Subcutaneous abdominal adipose tissue (tissue), 5 donors: Measurements from ENCODE around the gene CCNK.

Experiments
- H3K27ac ChIP-seq: one replicate; pipeline ENCODE4 v1.7.0; 2013; ENCODE audit warnings: low read depth, mild to moderate bottlenecking, inconsistent platforms, low read length, moderate library complexity
- H3K27me3 ChIP-seq, 5 donors: one replicate each; pipeline ENCODE4 v1.7.0; 2013; ENCODE audit warnings: low read length in 5 of 5, inconsistent platforms in 1 of 5; ENCODE audit not compliant: control insufficient read depth in 5 of 5, insufficient read depth in 4 of 5
- H3K36me3 ChIP-seq, 5 donors: one replicate each; pipeline ENCODE4 v1.7.0; 2013; ENCODE audit warnings: low read length in 5 of 5; ENCODE audit not compliant: control insufficient read depth in 5 of 5, insufficient read depth in 5 of 5
- H3K4me1 ChIP-seq, 5 donors: one replicate each; pipeline ENCODE4 v1.7.0; 2013; ENCODE audit warnings: low read length in 5 of 5, mild to moderate bottlenecking in 3 of 5, moderate library complexity in 1 of 5; ENCODE audit not compliant: control insufficient read depth in 5 of 5, insufficient read depth in 5 of 5
- H3K4me3 ChIP-seq, 5 donors: one replicate each; pipeline ENCODE4 v1.7.0; 2013; ENCODE audit warnings: low read length in 5 of 5, low read depth in 1 of 5
- H3K9ac ChIP-seq, 5 donors: one replicate each; pipeline ENCODE4 v1.7.0; 2013; ENCODE audit warnings: low read length in 5 of 5, mild to moderate bottlenecking in 4 of 5, moderate library complexity in 3 of 5
- H3K9me3 ChIP-seq, 5 donors: one replicate each; pipeline ENCODE4 v1.7.0; 2013; ENCODE audit warnings: low read length in 5 of 5; ENCODE audit not compliant: control insufficient read depth in 5 of 5
- donor health status: healthy.
- donor health status: healthy.
- donor health status: healthy.
- donor health status: healthy.
- donor health status: healthy.

CCNK gene

GRCh38 chr14:99463974-99464373 lies 17.2 kb upstream of the CCNK start:
- Histone ChIP-seq H3K9ac (no peak overlapping the region), H3K36me3 (peaks cover 15 to 55% (median 51%) of the 10 kb centered on the region in 5 donors), H3K27me3 (no peaks in the 10 kb centered on the region), H3K9me3 (no peaks in the 10 kb centered on the region), H3K27ac (no peak overlapping the region), H3K4me3 (no peak overlapping the region), H3K4me1 (peaks cover 0 to 15% (median 4%) of the 10 kb centered on the region in 5 donors)

- peaks cover 13 to 50% (median 45%) of the 10 kb centered on the region in 5 donors for H3K36me3 ChIP-seq
- H3K9ac ChIP-seq, result no peak overlapping the region
These were observed 15.9 kb upstream of the CCNK start for GRCh38 chr14:99465288-99465687.

GRCh38 chr14:99466758-99467157 lies 14.5 kb upstream of the CCNK start:
- Histone ChIP-seq H3K36me3 (peaks cover 7 to 38% (median 35%) of the 10 kb centered on the region in 5 donors), H3K4me3 (no peak overlapping the region), H3K9me3 (no peaks in the 10 kb centered on the region), H3K9ac (no peak overlapping the region), H3K27ac (no peak overlapping the region), H3K4me1 (peaks cover 0 to 15% (median 4%) of the 10 kb centered on the region in 5 donors), H3K27me3 (no peaks in the 10 kb centered on the region)

More at GRCh38 chr14:99465288-99465687, 15.9 kb upstream of the CCNK start:
- no peaks in the 10 kb centered on the region for H3K9me3 ChIP-seq
- no peak overlapping the region for H3K27ac ChIP-seq
- no peak overlapping the region for H3K4me3 ChIP-seq
- H3K4me1 ChIP-seq, result peaks cover 0 to 15% (median 4%) of the 10 kb centered on the region in 5 donors
- no peaks in the 10 kb centered on the region for H3K27me3 ChIP-seq

GRCh38 chr14:99467336-99468078 lies 13.7 kb upstream of the CCNK start:
- H3K9ac ChIP-seq, result no peak overlapping the region
- H3K4me1 ChIP-seq, result peaks cover 0 to 15% (median 4%) of the 10 kb centered on the region in 5 donors
- no peak overlapping the region for H3K4me3 ChIP-seq
- no peaks in the 10 kb centered on the region for H3K27me3 ChIP-seq
- H3K27ac ChIP-seq, result no peak overlapping the region
- H3K36me3 ChIP-seq, result peaks cover 5 to 30% (median 28%) of the 10 kb centered on the region in 5 donors
- no peaks in the 10 kb centered on the region for H3K9me3 ChIP-seq

GRCh38 chr14:99468081-99468480 lies 13.1 kb upstream of the CCNK start:
- H3K4me1 ChIP-seq, result peaks cover 0 to 15% (median 4%) of the 10 kb centered on the region in 5 donors
- H3K4me3 ChIP-seq, result no peak overlapping the region
- H3K36me3 ChIP-seq, result peaks cover 0 to 25% (median 23%) of the 10 kb centered on the region in 5 donors
- H3K27me3 ChIP-seq, result no peaks in the 10 kb centered on the region
- H3K27ac ChIP-seq, result no peak overlapping the region
- H3K9me3 ChIP-seq, result no peaks in the 10 kb centered on the region
- no peak overlapping the region for H3K9ac ChIP-seq

- no peak overlapping the region for H3K4me3 ChIP-seq
- peaks cover 0 to 16% (median 15%) of the 10 kb centered on the region in 5 donors for H3K36me3 ChIP-seq
- H3K9ac ChIP-seq, result no peak overlapping the region
- H3K27ac ChIP-seq, result no peak overlapping the region
- H3K9me3 ChIP-seq, result no peaks in the 10 kb centered on the region
- H3K27me3 ChIP-seq, result no peaks in the 10 kb centered on the region
- peaks cover 0 to 15% (median 4%) of the 10 kb centered on the region in 5 donors for H3K4me1 ChIP-seq
These were observed 12.2 kb upstream of the CCNK start for GRCh38 chr14:99468836-99469592.

GRCh38 chr14:99471731-99472130 lies 9.5 kb upstream of the CCNK start:
- Histone ChIP-seq H3K27ac (no peak overlapping the region), H3K9me3 (no peaks in the 10 kb centered on the region), H3K4me1 (peaks cover 2 to 15% (median 8%) of the 10 kb centered on the region in 5 donors), H3K36me3 (no peaks in the 10 kb centered on the region), H3K27me3 (no peaks in the 10 kb centered on the region), H3K4me3 (no peak overlapping the region), H3K9ac (no peak overlapping the region)

GRCh38 chr14:99472937-99473336 lies 8.3 kb upstream of the CCNK start:
- Histone ChIP-seq H3K27me3 (no peaks in the 10 kb centered on the region), H3K4me1 (peaks cover 2 to 10% (median 7%) of the 10 kb centered on the region in 5 donors), H3K36me3 (no peaks in the 10 kb centered on the region), H3K9ac (no peak overlapping the region), H3K27ac (no peak overlapping the region), H3K4me3 (no peak overlapping the region), H3K9me3 (no peaks in the 10 kb centered on the region)

- Histone ChIP-seq H3K27ac (no peak overlapping the region), H3K4me3 (no peak overlapping the region), H3K9me3 (no peaks in the 10 kb centered on the region), H3K4me1 (peaks cover 2 to 13% (median 8%) of the 10 kb centered on the region in 5 donors), H3K27me3 (no peaks in the 10 kb centered on the region), H3K36me3 (no peaks in the 10 kb centered on the region), H3K9ac (no peak overlapping the region)
These were observed 7.8 kb upstream of the CCNK start for GRCh38 chr14:99473458-99473857.

GRCh38 chr14:99475179-99475578 lies 6.0 kb upstream of the CCNK start:
- Histone ChIP-seq H3K4me3 (no peak overlapping the region), H3K9me3 (no peaks in the 10 kb centered on the region), H3K27me3 (no peaks in the 10 kb centered on the region), H3K36me3 (no peaks in the 10 kb centered on the region), H3K9ac (no peak overlapping the region), H3K4me1 (peaks cover 4 to 27% (median 22%) of the 10 kb centered on the region in 5 donors), H3K27ac (no peak overlapping the region)
